Tibial nerve (tissue), 4 donors: Measurements from ENCODE around the gene ZFHX2. TPM values are rescaled to one million over a fixed set of nuclear protein-coding genes. Genes with fewer than 3 reads are reported as not detected.
"Not testable (repeated sequence)": the region's sequence is repeated elsewhere in the genome, so short reads cannot be mapped to it uniquely, and the experiment has no call there.

Experiments used
- DNase-seq, 2 donors: peaks; one replicate each; pipeline ENCODE4 v3.0.0-alpha.2; 2019; ENCODE audit warnings: low spot score in 2 of 2
- H3K27ac ChIP-seq, 4 donors: fragments of 200-600 bp; sonication (generic) in 3 of 4; one replicate each; pipeline ENCODE4 v1.5.1; 2017 to 2019; ENCODE audit warnings: mild to moderate bottlenecking in 1 of 4
- H3K27me3 ChIP-seq, 2 donors: fragments of 200-600 bp; sonication (generic) in 1 of 2; one replicate each; pipeline versions ENCODE4 v1.5.1 to v1.6.0; 2017 to 2019
- H3K36me3 ChIP-seq, 3 donors: fragments of 200-600 bp; sonication (generic); one replicate each; pipeline ENCODE4 v1.5.1; 2018 to 2019
- H3K4me1 ChIP-seq, 4 donors: fragments of 200-600 bp; sonication (generic) in 3 of 4; one replicate each; pipeline ENCODE4 v1.5.1; 2017 to 2019
- H3K4me3 ChIP-seq, 4 donors: fragments of 200-600 bp; sonication (generic) in 3 of 4; one replicate each; pipeline ENCODE4 v1.5.1; 2017 to 2019; ENCODE audit warnings: mild to moderate bottlenecking in 1 of 4, moderate library complexity in 1 of 4
- H3K9me3 ChIP-seq, 4 donors: fragments of 200-600 bp; sonication (generic) in 3 of 4; one replicate each; pipeline ENCODE4 v1.5.1; 2017 to 2019
- EP300 ChIP-seq, 2 donors: sonication (generic); formaldehyde crosslinking; IDR thresholded peaks; one replicate each; pipeline ENCODE4 v1.6.1; 2017; ENCODE audit warnings: antibody characterized with exemption in 2 of 2, mild to moderate bottlenecking in 1 of 2
- POLR2A ChIP-seq, 2 donors: fragments of 450-650 bp; IDR thresholded peaks; one replicate each; pipeline ENCODE4 v1.6.1; 2017; ENCODE audit warnings: antibody characterized with exemption in 2 of 2, mild to moderate bottlenecking in 2 of 2, moderate library complexity in 2 of 2
- WGBS, 2 donors: methylation state at CpG; one replicate each; pipeline ENCODE4 v1.1.5; 2018; 5-methylcytosine and 5-hydroxymethylcytosine counted together
- total RNA-seq, 4 donors: library from RNA; depleted of rRNA; stranded (reverse); fragments of >200 nt; gene quantifications; one replicate each; pipeline ENCODE4 v1.1.0, GENCODE V29; 2016
- TF ChIP-seq, protein P1 (sequence below), 5 experiments: fragments of 200-600 bp in 3 of 5; fragments of 450-650 bp in 2 of 5; sonication (generic) in 3 of 5; IDR thresholded peaks; one replicate each; pipeline ENCODE4 v1.5.1; 2016 to 2019; ENCODE audit warnings: antibody characterized with exemption in 5 of 5, mild to moderate bottlenecking in 3 of 5, moderate library complexity in 2 of 5

ZFHX2 gene
- total RNA-seq: 1 to 10 TPM; 2.1 to 3.9 (median 2.6) TPM

DNA sequence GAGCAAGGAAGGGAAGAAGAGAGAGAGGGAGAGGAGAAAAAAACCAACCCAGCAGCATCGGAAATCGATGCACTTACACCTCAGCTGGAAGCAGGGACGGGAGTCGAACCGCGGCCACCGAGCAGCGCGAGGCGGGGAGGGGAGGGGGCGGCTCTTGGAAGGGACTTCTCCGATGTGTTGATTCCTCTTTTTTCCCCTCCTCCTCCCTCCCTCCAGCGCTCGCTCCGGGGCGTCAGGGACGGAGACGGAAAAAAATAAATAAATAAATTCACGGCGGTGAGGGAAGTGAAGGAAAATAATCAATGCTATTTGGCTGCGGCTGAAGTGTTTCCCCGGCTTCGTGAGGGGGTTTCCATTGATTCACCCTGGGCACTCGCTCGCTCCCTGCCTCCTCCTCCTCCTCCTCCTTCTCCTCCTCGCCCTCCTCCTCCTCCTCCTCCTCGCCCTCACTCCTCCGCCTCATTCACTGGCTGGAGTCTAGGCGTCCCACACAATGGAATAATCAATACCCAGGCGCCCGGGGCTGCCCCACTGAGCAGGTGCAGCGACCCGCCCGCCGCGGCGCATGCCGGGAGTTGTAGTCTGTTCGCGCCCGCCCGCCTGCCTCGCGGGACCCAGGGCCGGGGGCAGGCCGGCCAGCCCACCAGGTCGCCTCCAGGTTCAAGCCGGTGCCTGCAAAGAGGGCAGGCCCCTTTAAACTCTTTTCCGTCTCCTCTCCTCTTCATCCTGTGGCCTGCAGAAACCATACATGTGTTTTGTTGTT, at the start of gene ZFHX2:
Gene ZFHX2 (minus strand): TSS at position 500 of the 763 bp plus-strand sequence. CDS start 16,440 bp downstream, outside the sequence.
- Histone ChIP-seq H3K9me3 (no peaks in the 10 kb centered on the region), H3K27me3 (no peaks in the 10 kb centered on the region), H3K4me1 (peaks cover 0 to 35% (median 9%) of the 10 kb centered on the region in 4 donors), H3K27ac (peak within 1 kb of the TSS; percentile 25 to 76 (median 52)), H3K4me3 (peak within 1 kb of the TSS; percentile 35 to 70 (median 52)), H3K36me3 (no peaks in the 10 kb centered on the region)
- WGBS, 2 donors: 1% methylated on average over 49 of the region's 49 CpGs
- peak; percentile 45 to 47 for DNase-seq
- TF ChIP-seq EP300 (IDR thresholded peaks at IDR 0.05): no peak
- no peak for TF ChIP-seq POLR2A (IDR thresholded peaks at IDR 0.05)
- TF ChIP-seq, protein P1, sequence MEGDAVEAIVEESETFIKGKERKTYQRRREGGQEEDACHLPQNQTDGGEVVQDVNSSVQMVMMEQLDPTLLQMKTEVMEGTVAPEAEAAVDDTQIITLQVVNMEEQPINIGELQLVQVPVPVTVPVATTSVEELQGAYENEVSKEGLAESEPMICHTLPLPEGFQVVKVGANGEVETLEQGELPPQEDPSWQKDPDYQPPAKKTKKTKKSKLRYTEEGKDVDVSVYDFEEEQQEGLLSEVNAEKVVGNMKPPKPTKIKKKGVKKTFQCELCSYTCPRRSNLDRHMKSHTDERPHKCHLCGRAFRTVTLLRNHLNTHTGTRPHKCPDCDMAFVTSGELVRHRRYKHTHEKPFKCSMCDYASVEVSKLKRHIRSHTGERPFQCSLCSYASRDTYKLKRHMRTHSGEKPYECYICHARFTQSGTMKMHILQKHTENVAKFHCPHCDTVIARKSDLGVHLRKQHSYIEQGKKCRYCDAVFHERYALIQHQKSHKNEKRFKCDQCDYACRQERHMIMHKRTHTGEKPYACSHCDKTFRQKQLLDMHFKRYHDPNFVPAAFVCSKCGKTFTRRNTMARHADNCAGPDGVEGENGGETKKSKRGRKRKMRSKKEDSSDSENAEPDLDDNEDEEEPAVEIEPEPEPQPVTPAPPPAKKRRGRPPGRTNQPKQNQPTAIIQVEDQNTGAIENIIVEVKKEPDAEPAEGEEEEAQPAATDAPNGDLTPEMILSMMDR (IDR thresholded peaks at IDR 0.05): no peak

DNA sequence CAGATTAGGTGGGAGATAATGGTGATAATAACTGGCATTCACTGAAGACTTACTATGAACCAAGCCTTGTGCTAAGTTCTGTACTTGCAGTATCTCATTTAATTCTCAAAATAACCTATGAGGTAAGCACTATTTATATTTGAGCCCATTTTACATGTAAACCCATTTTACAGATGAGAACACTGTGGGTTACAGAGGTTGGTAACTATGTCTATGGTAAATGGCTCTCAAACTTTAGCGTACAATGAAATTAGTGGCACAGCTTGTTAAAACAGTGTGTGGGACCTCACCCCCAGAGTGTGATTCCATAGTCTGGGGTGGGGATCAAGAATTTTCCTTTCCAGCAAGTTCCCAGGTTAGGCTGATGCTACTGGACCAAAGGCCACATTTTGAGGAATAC, 49.2 kb upstream of the ZFHX2 start:
- no peaks in the 10 kb centered on the region for H3K36me3 ChIP-seq
- no peaks in the 10 kb centered on the region for H3K4me1 ChIP-seq
- H3K4me3 ChIP-seq: no peak overlapping the region

DNA sequence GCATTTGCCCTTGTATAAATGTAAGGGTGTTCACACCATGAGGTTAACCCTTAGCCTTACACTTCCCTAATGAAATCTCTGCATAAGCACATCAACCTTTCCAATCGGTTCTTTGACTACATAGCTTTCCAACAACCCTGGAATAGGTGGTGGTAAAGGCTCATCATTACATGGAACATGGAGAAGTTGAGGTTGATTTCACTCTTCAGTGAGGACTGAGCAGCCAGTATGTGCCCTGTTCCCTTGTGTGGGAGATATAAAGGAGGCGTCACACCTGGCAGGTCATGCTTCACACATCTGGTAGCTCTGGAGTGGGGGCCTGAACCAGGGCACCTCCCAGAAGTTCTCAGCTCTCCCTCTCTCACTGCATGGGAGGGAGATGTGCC, 48.8 kb upstream of the ZFHX2 start:
- H3K4me1 ChIP-seq: no peaks in the 10 kb centered on the region
- 62 to 89% methylated on average over 2 of the region's 2 CpGs for WGBS, 2 donors
- H3K27me3 ChIP-seq: no peaks in the 10 kb centered on the region
- H3K36me3 ChIP-seq: no peaks in the 10 kb centered on the region
- TF ChIP-seq, protein P1 (IDR thresholded peaks at IDR 0.05): no peak
- no peak for TF ChIP-seq POLR2A (IDR thresholded peaks at IDR 0.05)
- TF ChIP-seq EP300 (IDR thresholded peaks at IDR 0.05): no peak
- no peak for DNase-seq
- H3K27ac ChIP-seq: no peak overlapping the region
- no peak overlapping the region for H3K4me3 ChIP-seq
- H3K9me3 ChIP-seq: peaks cover 0 to 3% (median 0%) of the 10 kb centered on the region in 4 donors

More for the DNA sequence above, 49.2 kb upstream of the ZFHX2 start:
- H3K27ac ChIP-seq: no peak overlapping the region
- WGBS, 2 donors: 94 to 100% methylated on average over 1 of the region's 1 CpG
- TF ChIP-seq POLR2A (IDR thresholded peaks at IDR 0.05) (no peak), EP300 (IDR thresholded peaks at IDR 0.05) (no peak)
- TF ChIP-seq, protein P1 (IDR thresholded peaks at IDR 0.05): no peak
- H3K27me3 ChIP-seq: no peaks in the 10 kb centered on the region
- no peak for DNase-seq
- H3K9me3 ChIP-seq: peaks cover 0 to 3% (median 0%) of the 10 kb centered on the region in 4 donors

DNA sequence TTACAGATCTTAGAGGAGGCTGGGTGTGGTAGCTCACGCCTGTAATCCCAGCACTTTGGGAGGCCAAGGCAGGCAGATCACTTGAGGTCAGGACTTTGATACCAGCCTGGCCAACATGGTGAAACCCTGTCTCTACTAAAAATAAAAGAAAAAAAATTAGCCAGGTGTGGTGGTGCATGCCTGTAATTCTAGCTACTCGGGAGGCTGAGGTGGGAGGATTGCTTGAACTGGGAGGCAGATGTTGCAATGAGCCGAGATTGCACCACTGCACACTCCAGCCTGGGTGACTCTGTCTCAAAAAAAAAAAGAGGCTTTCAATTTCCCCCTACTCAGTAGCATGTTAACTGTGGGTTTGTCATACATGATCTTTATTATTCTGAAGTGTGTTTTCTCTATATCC, 42.6 kb upstream of the ZFHX2 start:
- not testable (repeated sequence) for H3K4me1 ChIP-seq, H3K27ac ChIP-seq, H3K9me3 ChIP-seq, H3K4me3 ChIP-seq, H3K27me3 ChIP-seq, H3K36me3 ChIP-seq, DNase-seq
- WGBS, 2 donors: 81 to 86% methylated on average over 3 of the region's 3 CpGs

DNA sequence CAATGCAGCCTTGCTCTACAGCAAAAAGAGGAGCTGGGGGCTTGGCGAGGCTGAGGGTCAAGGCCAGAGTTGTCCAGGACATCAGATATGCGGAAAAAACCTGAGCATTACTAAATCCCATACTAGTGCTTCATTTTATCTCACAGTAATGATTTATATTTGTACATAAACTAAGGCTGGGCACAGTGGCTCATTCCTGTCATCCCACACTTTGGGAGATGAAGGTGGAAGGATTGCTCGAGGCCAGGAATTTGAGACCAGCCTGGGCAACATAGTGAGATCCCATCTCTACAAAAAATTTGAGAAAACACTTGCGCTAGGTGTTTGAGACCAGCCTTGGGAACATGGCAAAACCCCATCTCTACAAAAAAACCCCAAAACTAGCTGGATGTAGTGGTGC, 38.6 kb upstream of the ZFHX2 start:
- H3K27ac ChIP-seq: no peak overlapping the region
- DNase-seq: no peak
- WGBS, 2 donors: 89 to 90% methylated on average over 4 of the region's 4 CpGs
- H3K4me1 ChIP-seq: peaks cover 0 to 5% (median 2%) of the 10 kb centered on the region in 4 donors
- H3K4me3 ChIP-seq: no peak overlapping the region
- H3K36me3 ChIP-seq: no peaks in the 10 kb centered on the region
- no peaks in the 10 kb centered on the region for H3K9me3 ChIP-seq
- TF ChIP-seq, protein P1 (IDR thresholded peaks at IDR 0.05): no peak
- TF ChIP-seq EP300 (IDR thresholded peaks at IDR 0.05): no peak
- no peak for TF ChIP-seq POLR2A (IDR thresholded peaks at IDR 0.05)
- no peaks in the 10 kb centered on the region for H3K27me3 ChIP-seq
